Neural progenitor cell (in vitro differentiated cells): ENCODE results near the gene CFAP206. TPM values are rescaled to one million over a fixed set of nuclear protein-coding genes. Genes with fewer than 3 reads are reported as not detected.

ENCODE experiments used
- DNase-seq: peaks from one replicate; pipeline ENCODE4 v3.0.0-alpha.2; 2016; ENCODE audit warnings: low spot score
- H2AFZ ChIP-seq: fragments of 200-600 bp; sonication (generic); replicated peaks from 2 replicates; pipeline ENCODE4 v1.6.1; 2016; ENCODE audit warnings: antibody characterized with exemption
- H3F3A ChIP-seq: fragments of 200-600 bp; sonication (generic); 2 replicates; pipeline ENCODE4 v1.6.1; 2016; ENCODE audit warnings: antibody characterized with exemption, low read depth
- H3K27ac ChIP-seq: fragments of 200-600 bp; sonication (generic); 2 replicates; pipeline ENCODE4 v1.5.1; 2016; ENCODE audit warnings: mild to moderate bottlenecking
- H3K27me3 ChIP-seq: fragments of 200-600 bp; sonication (generic); 2 replicates; pipeline ENCODE4 v1.6.1; 2016; ENCODE audit warnings: mild to moderate bottlenecking, moderate library complexity
- H3K36me3 ChIP-seq: fragments of 200-600 bp; sonication (generic); 2 replicates; pipeline ENCODE4 v1.5.1; 2016
- H3K4me1 ChIP-seq: fragments of 200-600 bp; sonication (generic); 2 replicates; pipeline ENCODE4 v1.6.1; 2016; ENCODE audit warnings: mixed run types
- H3K4me2 ChIP-seq: fragments of 200-600 bp; sonication (generic); 2 replicates; pipeline ENCODE4 v1.6.1; 2016
- H3K4me3 ChIP-seq: fragments of 200-600 bp; sonication (generic); 2 replicates; pipeline ENCODE4 v1.5.1; 2016
- H3K79me2 ChIP-seq: fragments of 200-600 bp; sonication (generic); 2 replicates; pipeline ENCODE4 v1.6.1; 2016; ENCODE audit warnings: low read depth
- H3K9ac ChIP-seq: fragments of 200-600 bp; sonication (generic); 2 replicates; pipeline ENCODE4 v1.6.1; 2016
- H3K9me3 ChIP-seq: fragments of 200-600 bp; sonication (generic); 2 replicates; pipeline ENCODE4 v1.5.1; 2016; ENCODE audit warnings: low read depth
- H4K20me1 ChIP-seq: fragments of 200-600 bp; sonication (generic); 2 replicates; pipeline ENCODE4 v1.6.1; 2016; ENCODE audit warnings: low read depth
- H3K27ac Mint-ChIP-seq: 3 replicates; pipeline ENCODE4 v1.8.0; 2021; ENCODE audit warnings: mixed read lengths
- H3K27me3 Mint-ChIP-seq: 2 replicates; pipeline ENCODE4 v1.8.0; 2022; ENCODE audit warnings: low read depth, mild to moderate bottlenecking, inconsistent platforms, moderate library complexity, mixed read lengths; ENCODE audit not compliant: insufficient read depth
- H3K36me3 Mint-ChIP-seq: 3 replicates; pipeline ENCODE4 v1.8.0; 2021; ENCODE audit warnings: mixed read lengths
- H3K4me1 Mint-ChIP-seq: 3 replicates; pipeline ENCODE4 v1.8.0; 2021; ENCODE audit warnings: mixed read lengths
- H3K4me3 Mint-ChIP-seq: 3 replicates; pipeline ENCODE4 v1.8.0; 2021; ENCODE audit warnings: mild to moderate bottlenecking, moderate library complexity, mixed read lengths
- H3K9me3 Mint-ChIP-seq: 3 replicates; pipeline ENCODE4 v1.8.0; 2020; ENCODE audit warnings: mixed read lengths
- CTCF ChIP-seq: fragments of 200-600 bp; sonication (generic); IDR thresholded peaks from 2 replicates; pipeline ENCODE4 v1.5.1; 2017; ENCODE audit warnings: antibody characterized with exemption, mild to moderate bottlenecking
- EZH2 ChIP-seq: fragments of 200-600 bp; sonication (generic); IDR thresholded peaks from 2 replicates; pipeline ENCODE4 v1.6.1; 2017; ENCODE audit warnings: antibody characterized with exemption, mild to moderate bottlenecking, moderate library complexity
- EZH2phosphoT487 ChIP-seq: fragments of 200-600 bp; sonication (generic); IDR thresholded peaks from 2 replicates; pipeline ENCODE4 v1.6.1; 2017; ENCODE audit warnings: antibody characterized with exemption
- total RNA-seq: library from RNA; depleted of rRNA; stranded (reverse); fragments of >200 nt; gene quantifications from 2 replicates; pipeline ENCODE4 v1.2.3, GENCODE V29; 2015; ENCODE audit warnings: low replicate concordance

CFAP206 gene
- total RNA-seq, 1 donor from 2014 or later, result 0.52 TPM

GRCh38 chr6:87366899-87367298 lies 40.9 kb upstream of the CFAP206 start:
- H3K4me1 Mint-ChIP-seq, result no peaks in the 10 kb centered on the region
- no peaks in the 10 kb centered on the region for H3K79me2 ChIP-seq
- H4K20me1 ChIP-seq, result no peaks in the 10 kb centered on the region
- H3K4me3 ChIP-seq, result no peak overlapping the region
- H3K36me3 Mint-ChIP-seq, result peaks cover 16% of the 10 kb centered on the region
- H3K4me2 ChIP-seq, result no peak overlapping the region
- no peak for DNase-seq
- H3K9me3 ChIP-seq, result no peaks in the 10 kb centered on the region
- H3F3A ChIP-seq, result no peaks in the 10 kb centered on the region
- no peak overlapping the region for H3K9ac ChIP-seq
- H3K36me3 ChIP-seq, result no peaks in the 10 kb centered on the region
- no peak overlapping the region for H3K4me3 Mint-ChIP-seq
- TF ChIP-seq EZH2, result no peak
- TF ChIP-seq EZH2phosphoT487, result no peak
- no peak for TF ChIP-seq CTCF
- no peak overlapping the region for H2AFZ ChIP-seq
- H3K27ac Mint-ChIP-seq, result no peak overlapping the region
- H3K4me1 ChIP-seq, result no peaks in the 10 kb centered on the region
- H3K27ac ChIP-seq, result no peak overlapping the region
- H3K9me3 Mint-ChIP-seq, result peaks cover 15% of the 10 kb centered on the region
- H3K27me3 ChIP-seq, result no peaks in the 10 kb centered on the region
- no peaks in the 10 kb centered on the region for H3K27me3 Mint-ChIP-seq

- Mint-ChIP-seq H3K27me3 (no peaks in the 10 kb centered on the region), H3K4me1 (no peaks in the 10 kb centered on the region), H3K36me3 (peaks cover 6% of the 10 kb centered on the region), H3K9me3 (peaks cover 9% of the 10 kb centered on the region), H3K27ac (no peak overlapping the region), H3K4me3 (no peak overlapping the region)
- H3K4me3 ChIP-seq, result no peak overlapping the region
- TF ChIP-seq EZH2 (no peak), EZH2phosphoT487 (no peak), CTCF (no peak)
- no peak overlapping the region for H3K9ac ChIP-seq
- no peak for DNase-seq
- H3F3A ChIP-seq, result no peaks in the 10 kb centered on the region
- H3K4me2 ChIP-seq, result no peak overlapping the region
- no peaks in the 10 kb centered on the region for H3K9me3 ChIP-seq
- no peak overlapping the region for H3K27ac ChIP-seq
- no peaks in the 10 kb centered on the region for H3K36me3 ChIP-seq
- no peaks in the 10 kb centered on the region for H3K79me2 ChIP-seq
- H3K27me3 ChIP-seq, result no peaks in the 10 kb centered on the region
- no peaks in the 10 kb centered on the region for H3K4me1 ChIP-seq
- H4K20me1 ChIP-seq, result no peaks in the 10 kb centered on the region
- H2AFZ ChIP-seq, result no peak overlapping the region
Observed at GRCh38 chr6:87373377-87373776, 34.4 kb upstream of the CFAP206 start.

- Histone ChIP-seq H3K79me2 (no peaks in the 10 kb centered on the region), H3K4me2 (no peak overlapping the region), H3K9ac (no peak overlapping the region), H3K4me3 (no peak overlapping the region), H3K9me3 (no peaks in the 10 kb centered on the region), H3K36me3 (no peaks in the 10 kb centered on the region), H3K4me1 (no peaks in the 10 kb centered on the region), H4K20me1 (no peaks in the 10 kb centered on the region), H3K27me3 (no peaks in the 10 kb centered on the region), H2AFZ (no peak overlapping the region), H3K27ac (no peak overlapping the region), H3F3A (no peaks in the 10 kb centered on the region)
- TF ChIP-seq CTCF (no peak), EZH2phosphoT487 (no peak), EZH2 (no peak)
- H3K36me3 Mint-ChIP-seq, result peaks cover 1% of the 10 kb centered on the region
- no peaks in the 10 kb centered on the region for H3K4me1 Mint-ChIP-seq
- no peak overlapping the region for H3K27ac Mint-ChIP-seq
- no peak overlapping the region for H3K4me3 Mint-ChIP-seq
- no peaks in the 10 kb centered on the region for H3K27me3 Mint-ChIP-seq
- no peak for DNase-seq
- no peaks in the 10 kb centered on the region for H3K9me3 Mint-ChIP-seq
Observed at GRCh38 chr6:87375315-87375714, 32.5 kb upstream of the CFAP206 start.

- Histone ChIP-seq H3K9ac (no peak overlapping the region), H3K9me3 (no peaks in the 10 kb centered on the region), H3F3A (no peaks in the 10 kb centered on the region), H3K27me3 (no peaks in the 10 kb centered on the region), H3K4me3 (no peak overlapping the region), H4K20me1 (no peaks in the 10 kb centered on the region), H3K4me1 (no peaks in the 10 kb centered on the region), H3K4me2 (no peak overlapping the region), H3K79me2 (no peaks in the 10 kb centered on the region), H2AFZ (no peak overlapping the region), H3K36me3 (no peaks in the 10 kb centered on the region), H3K27ac (no peak overlapping the region)
- Mint-ChIP-seq H3K4me3 (no peak overlapping the region), H3K36me3 (peaks cover 1% of the 10 kb centered on the region), H3K9me3 (no peaks in the 10 kb centered on the region), H3K27me3 (no peaks in the 10 kb centered on the region), H3K4me1 (no peaks in the 10 kb centered on the region), H3K27ac (no peak overlapping the region)
- no peak for DNase-seq
- TF ChIP-seq CTCF (no peak), EZH2 (no peak), EZH2phosphoT487 (no peak)
Observed at GRCh38 chr6:87376643-87377042, 31.1 kb upstream of the CFAP206 start.
